Fibroblast of gingiva (primary cell): ENCODE data around the gene NUDT5.
A peak's percentile ranks its signal among the peaks of the same experiment; 100 is the strongest.
"Not testable (repeated sequence)": the region's sequence is repeated elsewhere in the genome, so short reads cannot be mapped to it uniquely, and the experiment has no call there.

Source experiments
- DNase-seq: peaks from one replicate; pipeline ENCODE4 v3.0.0-alpha.2; 2011; ENCODE audit warnings: low read depth

Gene NUDT5

GRCh38 chr10:12195603-12196506 lies at the start of gene NUDT5, which contains the start of gene CDC123:
Gene NUDT5 (minus strand): TSS chr10:12195891. CDS start chr10:12186291, 9,600 bp downstream.
Gene CDC123 (plus strand): TSS chr10:12196188. CDS start chr10:12196246, 58 bp downstream.
- DNase-seq, result peak; percentile 88

GRCh38 chr10:12243864-12244620 lies 48.4 kb upstream of the NUDT5 start:
- no peak for DNase-seq

- no peak for DNase-seq
These were observed 46.3 kb upstream of the NUDT5 start for GRCh38 chr10:12241810-12242529.

- DNase-seq, result no peak
These were observed 43.1 kb upstream of the NUDT5 start for GRCh38 chr10:12238821-12239220.

- peak; percentile 57 for DNase-seq
These were observed 41.9 kb upstream of the NUDT5 start for GRCh38 chr10:12237265-12238220.

GRCh38 chr10:12235796-12236195 lies 40.1 kb upstream of the NUDT5 start:
- DNase-seq, result peak; percentile 57

- no peak for DNase-seq
These were observed 39.5 kb upstream of the NUDT5 start for GRCh38 chr10:12235116-12235694.

- DNase-seq, result not testable (repeated sequence)
These were observed 39.0 kb upstream of the NUDT5 start for GRCh38 chr10:12234687-12235086.

GRCh38 chr10:12228851-12229250 lies 33.2 kb upstream of the NUDT5 start:
- no peak for DNase-seq

- not testable (repeated sequence) for DNase-seq
These were observed 30.7 kb upstream of the NUDT5 start for GRCh38 chr10:12226438-12226837.

- DNase-seq, result no peak
These were observed 29.8 kb upstream of the NUDT5 start for GRCh38 chr10:12225444-12225843.

GRCh38 chr10:12221323-12222298 lies 25.9 kb upstream of the NUDT5 start:
- DNase-seq, result no peak

GRCh38 chr10:12218991-12219390 lies 23.3 kb upstream of the NUDT5 start:
- DNase-seq, result no peak

- DNase-seq, result peak; percentile 65
These were observed 19.1 kb upstream of the NUDT5 start for GRCh38 chr10:12214763-12215218.

- DNase-seq, result no peak
These were observed 18.4 kb upstream of the NUDT5 start for GRCh38 chr10:12214093-12214492.

GRCh38 chr10:12213621-12214020 lies 17.9 kb upstream of the NUDT5 start:
- DNase-seq, result no peak

GRCh38 chr10:12212454-12212853 lies 16.8 kb upstream of the NUDT5 start:
- DNase-seq, result no peak

GRCh38 chr10:12208460-12208859 lies 12.8 kb upstream of the NUDT5 start:
- no peak for DNase-seq

GRCh38 chr10:12207114-12207513 lies 11.4 kb upstream of the NUDT5 start:
- DNase-seq, result no peak
